Measurements from ENCODE around the gene USP17L21.
"Not testable (repeated sequence)": the region's sequence is repeated elsewhere in the genome, so short reads cannot be mapped to it uniquely, and the experiment has no call there.

The USP17L21 gene

GRCh38 chr4:9262572-9262971, at the start of gene USP17L21:
Gene USP17L21, plus strand, starts transcription at chr4:9262872. Its CDS starts 0 bp downstream, at chr4:9262872.
- DNase-seq = not testable (repeated sequence)

- not testable (repeated sequence) for DNase-seq
These were observed 48.0 kb upstream of the USP17L21 start for GRCh38 chr4:9214701-9215100.

- not testable (repeated sequence) for DNase-seq
These were observed 47.6 kb upstream of the USP17L21 start, which contains the start of gene USP17L11 for GRCh38 chr4:9215105-9215504. Gene USP17L11, plus strand, starts transcription at chr4:9215405. Its CDS starts 0 bp downstream, at chr4:9215405.

GRCh38 chr4:9219852-9220251, 42.8 kb upstream of the USP17L21 start, which contains the start of gene USP17L12:
Gene USP17L12, plus strand, starts transcription at chr4:9220152. Its CDS starts 0 bp downstream, at chr4:9220152.
- not testable (repeated sequence) for DNase-seq

- DNase-seq = not testable (repeated sequence)
These were observed 38.1 kb upstream of the USP17L21 start, which contains the start of gene USP17L13 for GRCh38 chr4:9224596-9224995. Gene USP17L13, plus strand, starts transcription at chr4:9224896. Its CDS starts 0 bp downstream, at chr4:9224896.

GRCh38 chr4:9230249-9230648, 32.4 kb upstream of the USP17L21 start:
- DNase-seq = not testable (repeated sequence)

- DNase-seq = not testable (repeated sequence)
These were observed 28.6 kb upstream of the USP17L21 start, which contains the start of gene USP17L15 for GRCh38 chr4:9234085-9234484. Gene USP17L15, plus strand, starts transcription at chr4:9234385. Its CDS starts 0 bp downstream, at chr4:9234385.

GRCh38 chr4:9238461-9238860, 24.2 kb upstream of the USP17L21 start:
- DNase-seq = not testable (repeated sequence)

- not testable (repeated sequence) for DNase-seq
These were observed 19.1 kb upstream of the USP17L21 start, which contains the start of gene USP17L17 for GRCh38 chr4:9243579-9243978. Gene USP17L17, plus strand, starts transcription at chr4:9243879. Its CDS starts 0 bp downstream, at chr4:9243879.

- DNase-seq = not testable (repeated sequence)
These were observed 14.6 kb upstream of the USP17L21 start, which contains the start of gene USP17L18 for GRCh38 chr4:9247953-9248680. Gene USP17L18, plus strand, starts transcription at chr4:9248630. Its CDS starts 0 bp downstream, at chr4:9248630.

GRCh38 chr4:9253078-9253477, 9.6 kb upstream of the USP17L21 start, which contains the start of gene USP17L19:
Gene USP17L19, plus strand, starts transcription at chr4:9253378. Its CDS starts 0 bp downstream, at chr4:9253378.
- DNase-seq = not testable (repeated sequence)

- not testable (repeated sequence) for DNase-seq
These were observed 4.8 kb upstream of the USP17L21 start, which contains the start of gene USP17L20 for GRCh38 chr4:9257824-9258223. Gene USP17L20, plus strand, starts transcription at chr4:9258124. Its CDS starts 0 bp downstream, at chr4:9258124.

GRCh38 chr4:9267319-9267718, 4.6 kb downstream of the USP17L21 start, which contains the start of gene USP17L22:
Gene USP17L22, plus strand, starts transcription at chr4:9267619. Its CDS starts 0 bp downstream, at chr4:9267619.
- not testable (repeated sequence) for DNase-seq

GRCh38 chr4:9271719-9272118, 9.0 kb downstream of the USP17L21 start:
- DNase-seq = not testable (repeated sequence)
